K562 (cell line): ENCODE measurements around the gene PPP1R13B. TPM values are rescaled to one million over a fixed set of nuclear protein-coding genes. Genes with fewer than 3 reads are reported as not detected.

Experiments
- ATAC-seq: fragments of 200-7000 bp; cut with Tn5 transposase; 3 replicates; pipeline ENCODE4 v1.9.1; 2020; ENCODE audit warnings: moderate library complexity
- BruUV-seq: library from RNA; stranded (reverse); fragments of 400-500 nt; replicated peaks from 2 replicates; lab custom pipeline; 2021; lab: Mats Ljungman, UMichigan
- CTCF ChIA-PET: fragments of 300-600 bp; formaldehyde crosslinking; extraction: SDS; loops from one replicate; lab custom pipeline; 2021; ENCODE audit warnings: low intra/inter-chr PET ratio; lab: Yijun Ruan, JAX
- POLR2A ChIA-PET: fragments of 300-600, 350-650 bp; sonication (Branson Sonifier 250); formaldehyde crosslinking; extraction: SDS; loops from one replicate; lab custom pipeline; 2021; ENCODE audit warnings: antibody characterized with exemption, inconsistent platforms; lab: Yijun Ruan, JAX
- DNase-seq, 4 experiments: peaks; one replicate each; pipeline versions ENCODE4 v3.0.0 to v3.0.0-alpha.2; 2011 to 2018; ENCODE audit warnings: low spot score in 3 of 4, mixed read lengths in 3 of 4; ENCODE audit errors: extremely low read depth in 1 of 4
- FAIRE-seq: peaks from 2 replicates; lab custom pipeline; 2011; peaks lifted over from hg19 to GRCh38; lab: Jason Lieb, UNC
- H2AFZ ChIP-seq: 2 replicates; pipeline ENCODE4 v1.6.0; 2011; ENCODE audit warnings: low read depth, low read length, control low read depth, inconsistent platforms
- H3K27ac ChIP-seq: fragments of 200-600 bp; 3 replicates; pipeline ENCODE4 v1.8.0; 2011; ENCODE audit warnings: low read depth, mild to moderate bottlenecking, control low read depth, inconsistent platforms, low read length, moderate library complexity, mixed read lengths; ENCODE audit errors: extremely low read depth
- H3K27me3 ChIP-seq, 2 experiments: fragments of 300-600 bp in 1 of 2; 2 replicates in 1 of 2; 3 replicates in 1 of 2; pipeline versions ENCODE4 v1.6.0 to v1.8.0; 2011; ENCODE audit warnings: inconsistent platforms in 2 of 2, low read length in 2 of 2, mild to moderate bottlenecking in 1 of 2, mixed read lengths in 1 of 2, moderate library complexity in 1 of 2; ENCODE audit not compliant: control insufficient read depth in 2 of 2, insufficient read depth in 2 of 2
- H3K36me3 ChIP-seq: fragments of 300-600 bp; 3 replicates; pipeline ENCODE4 v1.8.0; 2011; ENCODE audit warnings: mild to moderate bottlenecking, low read length, inconsistent platforms; ENCODE audit not compliant: control insufficient read depth, insufficient read depth
- H3K4me1 ChIP-seq, 2 experiments: fragments of 200-600 bp in 1 of 2; replicated peaks in 1 of 2; 2 replicates in 1 of 2; 3 replicates in 1 of 2; pipeline versions ENCODE4 v1.5.1 to v1.8.0; 2011; ENCODE audit warnings: inconsistent platforms in 2 of 2, low read length in 2 of 2, mild to moderate bottlenecking in 1 of 2, mixed read lengths in 1 of 2, moderate library complexity in 1 of 2; ENCODE audit not compliant: control insufficient read depth in 2 of 2, insufficient read depth in 2 of 2
- H3K4me2 ChIP-seq: 2 replicates; pipeline ENCODE4 v1.6.1; 2011; ENCODE audit warnings: low read length, control low read depth, inconsistent platforms, mixed read lengths; ENCODE audit not compliant: insufficient read depth
- H3K4me3 ChIP-seq: fragments of 200-600 bp; sonication (generic), shearing (Covaris generic); 2 replicates; pipeline ENCODE4 v1.5.1; 2016; ENCODE audit warnings: control low read depth, inconsistent platforms
- H3K79me2 ChIP-seq: fragments of 200-600 bp; 3 replicates; pipeline ENCODE4 v1.8.0; 2011; ENCODE audit warnings: low read length, inconsistent platforms; ENCODE audit not compliant: control insufficient read depth, insufficient read depth
- H3K9ac ChIP-seq, 2 experiments: 2 replicates each; pipeline versions ENCODE4 v1.6.0 to v1.6.1; 2011; ENCODE audit warnings: low read depth in 2 of 2, low read length in 2 of 2, control low read depth in 1 of 2, inconsistent platforms in 1 of 2, mild to moderate bottlenecking in 1 of 2, mixed read lengths in 1 of 2; ENCODE audit not compliant: insufficient read depth in 1 of 2
- H3K9me1 ChIP-seq: one replicate; pipeline ENCODE4 v1.6.0; 2011; ENCODE audit warnings: inconsistent platforms, mild to moderate bottlenecking, low read length, moderate library complexity; ENCODE audit not compliant: control insufficient read depth, insufficient read depth
- H3K9me3 ChIP-seq: replicated peaks from 2 replicates; pipeline ENCODE4 v1.5.1; 2011; ENCODE audit warnings: low read depth, low read length, inconsistent platforms; ENCODE audit not compliant: control insufficient read depth, insufficient read depth
- H4K20me1 ChIP-seq: replicated peaks from 2 replicates; pipeline ENCODE4 v1.6.1; 2011; ENCODE audit warnings: low read length, inconsistent platforms, mixed read lengths; ENCODE audit not compliant: control insufficient read depth, insufficient read depth
- ATF7 ChIP-seq: fragments of 450-650 bp; IDR thresholded peaks from 2 replicates; pipeline ENCODE4 v1.7.1; 2014; ENCODE audit warnings: mild to moderate bottlenecking, moderate library complexity
- DMBX1 ChIP-seq: fragments of 250-450 bp; sonication (Bioruptor Pico); IDR thresholded peaks from 2 replicates; pipeline ENCODE4 v1.8.0; 2022; ENCODE audit warnings: inconsistent platforms, mild to moderate bottlenecking, moderate library complexity, borderline replicate concordance
- ELF1 ChIP-seq: fragments of 200-800 bp; sonication (Bioruptor generic); IDR thresholded peaks from 2 replicates; pipeline ENCODE4 v1.6.1; 2016; ENCODE audit warnings: missing genetic modification characterization, missing compliant biosample characterization
- FOXO4 ChIP-seq: fragments of 450-650 bp; formaldehyde crosslinking; IDR thresholded peaks from 2 replicates; pipeline ENCODE4 v1.4.0; 2020; ENCODE audit warnings: mild to moderate bottlenecking, moderate library complexity
- KDM5B ChIP-seq: fragments of 200-600 bp; sonication (generic); IDR thresholded peaks from 2 replicates; pipeline ENCODE4 v1.6.1; 2012; ENCODE audit warnings: low read depth, mild to moderate bottlenecking, moderate library complexity, low read length, control low read depth, inconsistent platforms; ENCODE audit not compliant: insufficient replicate concordance
- PHB2 ChIP-seq: fragments of 450-650 bp; IDR thresholded peaks from 2 replicates; pipeline ENCODE4 v1.6.1; 2017; ENCODE audit warnings: low read depth
- PRMT5 ChIP-seq: sonication (generic); formaldehyde crosslinking; IDR thresholded peaks from 2 replicates; pipeline ENCODE4 v1.5.0; 2020; ENCODE audit warnings: missing genetic modification reagents
- REST ChIP-seq, 2 experiments: fragments of 450-650 bp; formaldehyde crosslinking in 1 of 2; IDR thresholded peaks; 2 replicates each; pipeline versions ENCODE4 v1.4.0 to v1.6.1; 2014 to 2020; ENCODE audit warnings: mild to moderate bottlenecking in 2 of 2, borderline replicate concordance in 1 of 2, low read depth in 1 of 2
- ZNF134 ChIP-seq: fragments of 250-450 bp; sonication (Bioruptor Pico); conservative IDR thresholded peaks from 2 replicates; pipeline ENCODE4 v1.4.0; 2020
- ZNF224 ChIP-seq: sonication (generic); formaldehyde crosslinking; IDR thresholded peaks from 2 replicates; pipeline ENCODE4 v1.8.0; 2022; ENCODE audit warnings: mild to moderate bottlenecking, missing genetic modification reagents
- ZNF316 ChIP-seq: fragments of 450-650 bp; IDR thresholded peaks from 2 replicates; pipeline ENCODE4 v1.6.1; 2016
- ZNF384 ChIP-seq: IDR thresholded peaks from 2 replicates; pipeline ENCODE4 v1.6.1; 2012; ENCODE audit warnings: low read depth, low read length, improper control_type of control experiment
- ZNF449 ChIP-seq: fragments of 250-450 bp; sonication (Bioruptor Pico); IDR thresholded peaks from 2 replicates; pipeline ENCODE4 v1.8.0; 2022; ENCODE audit warnings: moderate library complexity, mild to moderate bottlenecking, inconsistent platforms
- WGBS: fragments of 100-300 bp; shearing (Covaris generic); methylation state at CpG from one replicate; pipeline ENCODE4 v1.1.6; 2016; ENCODE audit warnings: low coverage, mixed read lengths; ENCODE audit not compliant: insufficient coverage; ENCODE audit errors: missing lambda C conversion rate; 5-methylcytosine and 5-hydroxymethylcytosine counted together
- in situ Hi-C: fragments of 300-500 bp; cut with MboI; formaldehyde crosslinking; loops from 4 replicates; pipeline ENCODE4 v1.15.0; 2018; ENCODE audit warnings: inconsistent platforms, mixed read lengths
- intact Hi-C: fragments of 100-400 bp; cut with micrococcal nuclease; formaldehyde crosslinking; loops from 2 replicates; pipeline ENCODE4 v1.14.2; 2022
- polyA plus RNA-seq, 8 experiments: library from polyadenylated mRNA; depleted of rRNA in 4 of 8; stranded (reverse) in 5 of 8; unstranded in 3 of 8; fragments of >200 nt; fragmentation: Nextera tagmentation in 2 of 8; fragmentation: Illumina TruSeq in 1 of 8; extraction: Ambion mirVana in 2 of 8; extraction: Trizol in 1 of 8; gene quantifications; 2 replicates each; pipeline versions ENCODE4 v1.2.1 to v1.2.3, GENCODE V29; 2011 to 2014; ENCODE audit warnings: inconsistent platforms in 1 of 8, missing spikeins in 1 of 8
- total RNA-seq, 7 experiments: library from RNA; depleted of rRNA in 6 of 7; stranded (reverse); fragments of >200 nt in 6 of 7; fragmentation: Illumina TruSeq in 2 of 7; extraction: Trizol in 2 of 7; gene quantifications; 2 replicates each; pipeline versions ENCODE4 v1.2.1 to v1.2.3, GENCODE V29; 2011 to 2021; ENCODE audit warnings: low replicate concordance in 1 of 7

The PPP1R13B gene
- total and polyA plus RNA-seq, 9 of the 15 experiments (the other 6 are each of a cell fraction or from before 2014, with no cell fraction given): 0.03 to 1.7 (median 0.15) TPM

- WGBS: 11% methylated on average over 2 of the region's 2 CpGs
- H3K27me3 ChIP-seq: peaks cover 4 to 12% of the 10 kb centered on the region in 2 experiments; a peak in 3 of 5 replicates
- ChIA-PET POLR2A (no interaction called here), CTCF (no interaction called here)
- in situ Hi-C loops (no loop called here), intact Hi-C loops (no loop called here)
- no peak overlapping the region for H3K9ac ChIP-seq
- no peak for DNase-seq
- H3K36me3 ChIP-seq: no peaks in the 10 kb centered on the region
- no peaks in the 10 kb centered on the region for H3K4me1 ChIP-seq
- no peak overlapping the region for H3K4me3 ChIP-seq
- no peak for FAIRE-seq
- H3K79me2 ChIP-seq: no peaks in the 10 kb centered on the region
- no peak for ATAC-seq
- H4K20me1 ChIP-seq: no peaks in the 10 kb centered on the region
- no peaks in the 10 kb centered on the region for H3K9me1 ChIP-seq
- H3K27ac ChIP-seq: no peak overlapping the region
- no peaks in the 10 kb centered on the region for H3K9me3 ChIP-seq
- no TSS peak for BruUV-seq
- H3K4me2 ChIP-seq: no peak overlapping the region
- no peak overlapping the region for H2AFZ ChIP-seq
- no peak for TF ChIP-seq REST (IDR thresholded peaks at IDR 0.05; ENCODE audit: borderline replicate concordance)
- TF ChIP-seq REST (CRISPR knock-in tag; IDR thresholded peaks at IDR 0.05; ENCODE audit: low read depth): no peak
- no peak for TF ChIP-seq PHB2
- TF ChIP-seq KDM5B: no peak
- TF ChIP-seq ELF1 (tag): no peak
- TF ChIP-seq FOXO4 (CRISPR knock-in tag): no peak
- TF ChIP-seq PRMT5 (CRISPR knock-in tag): no peak
- TF ChIP-seq ZNF224 (CRISPR knock-in tag): no peak
- TF ChIP-seq ZNF384: no peak
- no peak for TF ChIP-seq DMBX1
- TF ChIP-seq ZNF316: no peak
- no peak for TF ChIP-seq ZNF449 (CRISPR knock-in tag)
- TF ChIP-seq ZNF134 (CRISPR knock-in tag): no peak
- no peak for TF ChIP-seq ATF7
Observed at GRCh38 chr14:103840014-103840413, 7.4 kb downstream of the PPP1R13B start.
